SK-N-SH (cell line): ENCODE measurements around the gene GNAI3.

Experiments used
- EP300 ChIP-seq, 2 experiments: IDR thresholded peaks; 2 replicates each; pipeline versions ENCODE4 v1.4.0 to v1.6.1; 2012; ENCODE audit warnings: borderline replicate concordance in 1 of 2, low read depth in 1 of 2, low read length in 1 of 2
- EZH2phosphoT487 ChIP-seq: fragments of 200-600 bp; sonication (generic); IDR thresholded peaks from 2 replicates; pipeline ENCODE4 v1.6.1; 2017; ENCODE audit warnings: low read depth, mixed run types, mild to moderate bottlenecking, antibody characterized with exemption, moderate library complexity, borderline replicate concordance
- FOSL2 ChIP-seq: IDR thresholded peaks from 2 replicates; pipeline ENCODE4 v1.4.0; 2012; ENCODE audit warnings: low read depth, mild to moderate bottlenecking, moderate library complexity, borderline replicate concordance
- GABPA ChIP-seq: IDR thresholded peaks from 2 replicates; pipeline ENCODE4 v1.4.0; 2012; ENCODE audit warnings: low read depth, mild to moderate bottlenecking
- POLR2AphosphoS5 ChIP-seq: IDR thresholded peaks from 2 replicates; pipeline ENCODE4 v1.6.1; 2012; ENCODE audit warnings: low read depth, low read length
- SIN3A ChIP-seq: IDR thresholded peaks from 2 replicates; pipeline ENCODE4 v1.6.1; 2012; ENCODE audit warnings: low read depth, mild to moderate bottlenecking, low read length, moderate library complexity, borderline replicate concordance
- SMC3 ChIP-seq: IDR thresholded peaks from 2 replicates; pipeline ENCODE4 v1.6.1; 2012; ENCODE audit warnings: low read depth, low read length, improper control_type of control experiment
- TAF1 ChIP-seq: IDR thresholded peaks from 2 replicates; pipeline ENCODE4 v1.6.1; 2012; ENCODE audit warnings: low read depth, mild to moderate bottlenecking, low read length, moderate library complexity, borderline replicate concordance
- USF2 ChIP-seq: fragments of 150-350 bp; IDR thresholded peaks from 2 replicates; pipeline ENCODE4 v1.6.1; 2017; ENCODE audit warnings: antibody characterized with exemption, low read length, low read depth, borderline replicate concordance
- TF ChIP-seq, protein P1 (sequence below): fragments of 200-600 bp; sonication (generic); IDR thresholded peaks from 2 replicates; pipeline ENCODE4 v1.6.1; 2017; ENCODE audit warnings: antibody characterized with exemption, mild to moderate bottlenecking, moderate library complexity

- TF ChIP-seq, protein P1, sequence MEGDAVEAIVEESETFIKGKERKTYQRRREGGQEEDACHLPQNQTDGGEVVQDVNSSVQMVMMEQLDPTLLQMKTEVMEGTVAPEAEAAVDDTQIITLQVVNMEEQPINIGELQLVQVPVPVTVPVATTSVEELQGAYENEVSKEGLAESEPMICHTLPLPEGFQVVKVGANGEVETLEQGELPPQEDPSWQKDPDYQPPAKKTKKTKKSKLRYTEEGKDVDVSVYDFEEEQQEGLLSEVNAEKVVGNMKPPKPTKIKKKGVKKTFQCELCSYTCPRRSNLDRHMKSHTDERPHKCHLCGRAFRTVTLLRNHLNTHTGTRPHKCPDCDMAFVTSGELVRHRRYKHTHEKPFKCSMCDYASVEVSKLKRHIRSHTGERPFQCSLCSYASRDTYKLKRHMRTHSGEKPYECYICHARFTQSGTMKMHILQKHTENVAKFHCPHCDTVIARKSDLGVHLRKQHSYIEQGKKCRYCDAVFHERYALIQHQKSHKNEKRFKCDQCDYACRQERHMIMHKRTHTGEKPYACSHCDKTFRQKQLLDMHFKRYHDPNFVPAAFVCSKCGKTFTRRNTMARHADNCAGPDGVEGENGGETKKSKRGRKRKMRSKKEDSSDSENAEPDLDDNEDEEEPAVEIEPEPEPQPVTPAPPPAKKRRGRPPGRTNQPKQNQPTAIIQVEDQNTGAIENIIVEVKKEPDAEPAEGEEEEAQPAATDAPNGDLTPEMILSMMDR = no peak
- no peak for TF ChIP-seq GABPA
- no peak for TF ChIP-seq EP300 (IDR thresholded peaks at IDR 0.05; ENCODE audit: borderline replicate concordance in 1 of 2, low read depth in 1 of 2, low read length in 1 of 2)
- TF ChIP-seq FOSL2 = no peak
- TF ChIP-seq SIN3A = no peak
- no peak for TF ChIP-seq USF2
- no peak for TF ChIP-seq POLR2AphosphoS5
- no peak for TF ChIP-seq SMC3
- TF ChIP-seq TAF1 = no peak
- TF ChIP-seq EZH2phosphoT487 = no peak
Measured at GRCh38 chr1:109573785-109574184, 25.4 kb downstream of the GNAI3 start.
